GM19035 (cell line): ENCODE data around the gene CAPG.
"Not testable (repeated sequence)": the region's sequence is repeated elsewhere in the genome, so short reads cannot be mapped to it uniquely, and the experiment has no call there.

Experiments
- ATAC-seq: cut with Tn5 transposase; IDR thresholded peaks from one replicate; pipeline ENCODE4 v1.9.1; 2021; ENCODE audit not compliant: unreplicated experiment

The CAPG gene

GRCh38 chr2:85421260-85422071, 11.3 kb upstream of the CAPG start:
- no peak for ATAC-seq

GRCh38 chr2:85420536-85421259, 10.5 kb upstream of the CAPG start:
- peak; percentile 47 for ATAC-seq

GRCh38 chr2:85419009-85419675, 9.0 kb upstream of the CAPG start:
- ATAC-seq: no peak

GRCh38 chr2:85418132-85419008, 8.2 kb upstream of the CAPG start, which contains the start of gene SH2D6:
TSS of gene SH2D6 (plus strand) at chr2:85418714. CDS start at chr2:85429466, 10,752 bp downstream.
- peak; percentile 92 for ATAC-seq

GRCh38 chr2:85415980-85416650, 5.9 kb upstream of the CAPG start:
- no peak for ATAC-seq

- ATAC-seq: no peak
Observed at GRCh38 chr2:85414761-85415553, 4.8 kb upstream of the CAPG start.

GRCh38 chr2:85414421-85414759, 4.2 kb upstream of the CAPG start:
- not testable (repeated sequence) for ATAC-seq

GRCh38 chr2:85413592-85414420, 3.6 kb upstream of the CAPG start:
- ATAC-seq: no peak

GRCh38 chr2:85411405-85411748, 1.2 kb upstream of the CAPG start:
- no peak for ATAC-seq

- no peak for ATAC-seq
Observed at GRCh38 chr2:85410584-85411404, 628 bp upstream of the CAPG start.

- no peak for ATAC-seq
Observed at GRCh38 chr2:85405201-85406059, 4.7 kb downstream of the CAPG start.

- no peak for ATAC-seq
Observed at GRCh38 chr2:85401844-85402243, 8.3 kb downstream of the CAPG start.

- ATAC-seq: no peak
Observed at GRCh38 chr2:85401464-85401805, 8.7 kb downstream of the CAPG start.

- ATAC-seq: no peak
Observed at GRCh38 chr2:85400541-85401463, 9.4 kb downstream of the CAPG start.

- no peak for ATAC-seq
Observed at GRCh38 chr2:85400023-85400422, 10.1 kb downstream of the CAPG start.

- ATAC-seq: no peak
Observed at GRCh38 chr2:85399183-85399455, 11.0 kb downstream of the CAPG start.
